GM12801 (cell line): ENCODE data around the gene GFPT1.

Experiments used
- CTCF ChIP-seq: IDR thresholded peaks from one replicate; pipeline ENCODE4 v1.5.1; 2011; ENCODE audit warnings: control low read depth; ENCODE audit not compliant: insufficient read length; ENCODE audit errors: extremely low read depth

GFPT1 gene

GRCh38 chr2:69416147-69416546, 29.1 kb upstream of the GFPT1 start:
- no peak for TF ChIP-seq CTCF

- TF ChIP-seq CTCF: no peak
These were observed 24.1 kb upstream of the GFPT1 start for GRCh38 chr2:69411120-69411519.

- TF ChIP-seq CTCF: no peak
These were observed 18.3 kb upstream of the GFPT1 start for GRCh38 chr2:69405306-69405705.

DNA sequence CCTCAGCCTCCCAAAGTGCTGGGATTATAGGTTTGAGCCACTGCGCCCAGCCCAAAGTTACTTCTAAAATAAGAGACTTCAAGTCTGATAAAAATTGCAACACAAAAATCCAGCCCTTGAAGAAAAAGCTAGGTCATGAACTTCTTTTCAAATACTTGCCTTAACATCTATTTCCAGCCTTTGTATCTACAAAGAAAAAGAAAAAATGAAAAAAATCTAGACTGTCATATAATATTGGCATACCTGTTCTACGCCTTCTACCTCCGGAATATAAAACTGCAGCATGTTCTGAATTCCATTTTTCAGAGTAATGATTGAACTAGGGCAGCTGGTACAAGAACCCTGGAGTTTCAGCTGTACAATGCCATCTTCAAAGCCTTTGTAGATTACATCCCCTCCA, 13.1 kb upstream of the GFPT1 start:
- no peak for TF ChIP-seq CTCF

DNA sequence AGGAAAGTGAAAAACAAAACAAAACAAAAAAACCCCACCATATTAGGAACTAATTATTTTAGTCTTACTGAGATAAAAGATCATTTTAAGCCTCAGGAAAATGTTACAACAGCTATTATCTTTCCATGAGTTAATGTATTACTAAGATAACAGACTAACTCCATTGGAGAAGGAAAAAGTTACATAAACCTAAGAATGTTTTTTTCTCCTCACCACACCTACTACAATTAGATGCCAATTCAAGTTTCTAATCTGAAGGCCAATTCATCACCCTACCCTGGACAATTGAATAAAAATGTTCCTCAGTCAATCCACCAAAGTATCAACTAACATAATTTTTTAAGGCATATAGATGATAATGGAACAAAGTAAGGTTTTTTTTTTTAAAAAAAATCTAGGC, 10.2 kb upstream of the GFPT1 start:
- no peak for TF ChIP-seq CTCF

GRCh38 chr2:69395866-69396265, 8.8 kb upstream of the GFPT1 start:
- TF ChIP-seq CTCF: no peak

DNA sequence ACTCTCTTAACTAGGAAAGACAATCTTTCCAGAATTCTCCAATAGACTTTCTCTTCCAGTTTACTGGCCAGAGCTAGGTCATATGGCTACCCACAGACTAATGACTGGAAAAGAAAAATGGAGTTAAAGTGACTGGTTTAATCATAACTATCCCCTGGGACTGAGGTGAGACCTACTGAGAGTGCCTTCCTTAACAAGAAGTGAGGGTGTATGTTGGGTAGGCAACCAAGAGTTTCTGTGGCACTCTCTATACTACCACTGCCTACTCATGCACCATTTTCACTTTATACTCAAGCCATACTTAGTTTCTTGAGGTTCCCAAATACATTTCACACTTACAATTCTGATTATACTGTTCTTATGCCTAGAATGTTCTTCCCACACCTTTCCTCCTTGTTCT, 6.9 kb upstream of the GFPT1 start:
- TF ChIP-seq CTCF: no peak

DNA sequence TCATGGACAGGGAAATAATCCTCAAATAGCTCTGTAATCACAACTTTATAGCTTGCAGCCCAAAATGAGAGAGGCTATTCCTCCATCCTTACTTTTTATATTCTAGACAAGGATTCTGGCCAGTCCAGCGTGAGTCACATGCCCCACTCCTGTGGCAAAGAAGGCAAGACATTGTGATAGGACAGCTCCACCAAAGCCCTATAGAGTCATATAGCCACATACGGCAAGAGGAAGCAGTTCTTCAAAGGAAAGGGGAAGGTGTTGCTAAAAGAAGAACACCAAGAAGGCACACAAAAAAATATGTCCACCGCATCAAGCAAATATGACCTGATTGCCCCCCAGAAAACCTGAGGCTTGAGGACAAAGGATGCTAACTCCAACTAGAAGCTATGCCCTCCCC, 3.4 kb upstream of the GFPT1 start:
- no peak for TF ChIP-seq CTCF
